HPDE6-E6E7 (cell line): Measurements from ENCODE around the gene DUS2.

ENCODE experiments used
- DNase-seq: peaks from one replicate; pipeline ENCODE4 v3.0.0; 2011; ENCODE audit warnings: missing footprints; ENCODE audit errors: extremely low spot score

Gene DUS2

DNA sequence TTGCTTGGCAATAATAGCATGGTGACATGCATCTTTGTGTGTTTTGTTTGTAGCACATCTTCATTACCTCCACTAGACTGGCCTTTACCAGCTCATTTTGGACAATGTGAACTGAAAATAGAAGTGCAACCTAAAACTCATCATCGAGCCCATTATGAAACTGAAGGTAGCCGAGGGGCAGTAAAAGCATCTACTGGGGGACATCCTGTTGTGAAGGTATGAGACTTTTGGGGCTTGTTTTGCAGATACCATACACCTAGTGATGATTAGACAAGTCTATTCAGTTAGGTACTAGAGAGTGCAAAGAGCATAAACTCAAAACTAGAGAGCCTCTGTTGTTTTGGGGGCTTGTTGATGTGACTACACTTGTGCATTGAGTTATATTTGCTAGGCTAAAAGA is 103.3 kb downstream of the DUS2 start:
- DNase-seq, result no peak

DNA sequence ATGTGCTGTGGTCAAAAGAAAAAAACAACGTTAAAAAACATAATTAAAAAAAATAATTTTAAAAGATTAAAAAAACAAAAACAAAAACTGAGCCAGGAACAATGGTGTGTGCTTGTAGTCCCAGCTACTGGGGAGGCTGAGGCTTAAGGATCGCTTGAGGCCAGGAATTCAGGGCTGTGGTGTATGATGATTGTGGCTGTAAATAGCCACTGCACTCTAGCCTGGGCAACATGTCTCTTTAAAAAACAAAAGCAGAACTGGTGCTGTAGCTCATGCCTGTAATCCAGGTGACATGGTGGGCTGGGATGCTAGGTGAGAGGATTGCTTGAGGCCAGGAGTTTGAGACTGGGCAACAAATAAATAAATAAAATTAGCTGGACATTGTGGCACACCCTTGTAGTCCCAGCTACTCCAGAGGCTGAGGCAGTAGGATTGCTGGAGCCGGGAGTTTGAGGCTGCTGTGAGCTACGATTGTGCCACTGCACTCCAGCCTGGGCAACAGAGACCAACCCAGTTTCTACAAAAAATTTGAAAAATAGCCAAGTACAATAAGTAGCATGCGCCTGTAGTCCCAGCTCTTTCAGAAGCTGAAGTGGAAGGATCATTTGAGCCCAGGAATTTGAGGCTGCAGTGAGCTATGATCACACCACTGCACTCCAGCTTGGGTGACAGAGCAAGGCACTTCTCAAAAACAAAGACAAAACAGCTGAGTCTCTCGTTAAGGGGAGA is 105.7 kb downstream of the DUS2 start:
- DNase-seq, result no peak
